Limb (tissue), 2 donors: ENCODE data around the gene CYP4A22.
"Not testable (repeated sequence)": the region's sequence is repeated elsewhere in the genome, so short reads cannot be mapped to it uniquely, and the experiment has no call there.

ENCODE experiments used
- DNase-seq, 2 donors: peaks; one replicate each; pipeline ENCODE4 v3.0.0-alpha.2; 2016; ENCODE audit errors: extremely low spot score in 2 of 2

Gene CYP4A22

GRCh38 chr1:47137198-47137597, at the start of gene CYP4A22:
Gene CYP4A22, plus strand, starts transcription at chr1:47137441. Its CDS starts 45 bp downstream, at chr1:47137486.
- no peak for DNase-seq

GRCh38 chr1:47089356-47089755, 47.9 kb upstream of the CYP4A22 start:
- peak in 1 of 2 donors; percentile 4 for DNase-seq

- not testable (repeated sequence) for DNase-seq
Measured at GRCh38 chr1:47091476-47091875, 45.8 kb upstream of the CYP4A22 start.

GRCh38 chr1:47104816-47105215, 32.4 kb upstream of the CYP4A22 start:
- no peak for DNase-seq

DNA sequence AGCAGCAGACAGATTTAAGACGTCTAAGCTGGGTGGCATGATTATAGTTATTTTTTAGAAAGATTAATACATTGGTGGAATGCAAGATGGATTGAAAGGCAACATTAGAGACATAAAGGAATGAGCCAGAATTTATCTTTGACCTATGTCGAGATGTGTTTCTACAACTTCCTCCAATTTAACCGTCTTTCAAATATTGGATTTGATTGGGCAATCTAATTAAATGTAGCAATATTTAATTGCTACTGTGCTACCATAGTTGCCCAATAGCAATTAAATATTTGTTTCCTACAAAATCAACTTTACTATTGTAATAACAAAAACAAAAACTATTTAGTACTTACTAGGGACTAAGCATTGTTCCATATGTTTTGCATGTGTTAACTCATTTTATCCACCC, 30.4 kb upstream of the CYP4A22 start:
- no peak for DNase-seq

DNA sequence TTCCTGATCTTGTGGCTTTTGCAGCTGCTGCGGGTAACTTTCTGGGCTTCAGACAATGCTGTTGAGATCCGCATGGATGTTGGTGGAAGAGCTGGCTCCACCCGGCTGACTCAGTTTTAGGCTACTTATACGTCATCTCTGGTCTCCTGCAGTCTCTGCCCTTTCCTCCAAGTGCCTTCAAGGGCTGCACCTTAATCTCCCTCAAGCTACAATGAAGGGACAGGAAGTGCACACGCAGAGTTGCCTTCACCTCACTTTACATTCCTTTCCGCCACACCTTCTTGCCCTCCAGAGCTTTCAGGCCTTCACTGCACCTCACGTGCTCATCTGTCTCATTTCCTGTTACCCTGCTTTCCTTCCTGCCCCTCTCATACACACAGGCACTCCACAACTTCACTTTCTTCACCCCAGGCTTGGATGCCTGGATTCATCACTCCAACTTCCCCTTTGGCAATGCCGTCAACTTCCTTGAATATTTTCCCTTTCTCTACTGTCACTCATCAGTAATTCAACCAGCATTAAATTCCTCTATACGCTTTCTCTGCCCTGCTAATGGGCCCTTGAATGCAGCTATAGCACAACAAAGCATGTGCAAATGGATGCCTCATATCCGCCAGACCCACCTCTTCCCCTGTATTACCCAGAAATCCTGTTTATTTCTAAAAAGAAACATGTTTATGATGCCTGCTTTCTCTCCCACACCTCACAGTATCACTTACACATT, 29.2 kb upstream of the CYP4A22 start:
- DNase-seq: not testable (repeated sequence)

GRCh38 chr1:47109482-47109881, 27.8 kb upstream of the CYP4A22 start:
- DNase-seq: not testable (repeated sequence)

DNA sequence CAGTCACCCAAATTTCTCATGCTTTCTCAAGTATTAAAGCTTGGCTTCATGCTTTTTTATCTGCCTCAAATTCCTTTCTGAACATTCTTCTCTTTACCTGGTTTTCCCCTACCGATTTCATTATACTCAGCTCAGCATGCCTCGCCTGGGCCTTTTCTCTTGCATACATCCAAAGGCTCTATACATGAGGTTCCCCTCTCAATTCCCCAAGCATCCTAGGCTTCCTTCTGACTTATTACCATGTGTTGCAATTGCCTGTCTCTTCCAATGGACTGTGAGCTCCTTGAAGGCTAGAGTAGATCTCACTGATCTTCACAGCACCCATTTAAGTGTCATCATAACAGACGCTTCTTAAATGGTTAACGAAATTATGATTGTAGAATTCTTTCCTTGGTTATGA, 24.1 kb upstream of the CYP4A22 start:
- no peak for DNase-seq

- DNase-seq: not testable (repeated sequence)
Measured at GRCh38 chr1:47121039-47121438, 16.2 kb upstream of the CYP4A22 start.

DNA sequence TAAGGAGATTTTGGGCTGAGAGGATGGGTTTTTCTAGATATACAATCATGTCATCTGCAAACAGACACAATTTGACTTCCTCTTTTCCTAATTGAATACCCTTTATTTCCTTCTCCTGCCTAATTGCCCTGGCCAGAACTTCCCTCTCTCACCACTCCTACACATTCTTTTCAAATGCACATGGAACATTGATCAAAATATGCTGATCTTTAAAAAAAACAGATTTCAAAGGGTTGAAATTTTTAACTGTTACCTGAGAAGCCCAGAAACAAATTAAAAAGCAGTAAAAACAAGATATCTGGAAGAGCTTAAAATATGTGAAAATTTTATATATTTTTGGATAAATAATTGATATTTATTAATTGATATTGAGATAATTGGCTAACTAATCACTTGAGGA, 12.4 kb upstream of the CYP4A22 start:
- not testable (repeated sequence) for DNase-seq

- not testable (repeated sequence) for DNase-seq
Measured at GRCh38 chr1:47126997-47127396, 10.2 kb upstream of the CYP4A22 start.

DNA sequence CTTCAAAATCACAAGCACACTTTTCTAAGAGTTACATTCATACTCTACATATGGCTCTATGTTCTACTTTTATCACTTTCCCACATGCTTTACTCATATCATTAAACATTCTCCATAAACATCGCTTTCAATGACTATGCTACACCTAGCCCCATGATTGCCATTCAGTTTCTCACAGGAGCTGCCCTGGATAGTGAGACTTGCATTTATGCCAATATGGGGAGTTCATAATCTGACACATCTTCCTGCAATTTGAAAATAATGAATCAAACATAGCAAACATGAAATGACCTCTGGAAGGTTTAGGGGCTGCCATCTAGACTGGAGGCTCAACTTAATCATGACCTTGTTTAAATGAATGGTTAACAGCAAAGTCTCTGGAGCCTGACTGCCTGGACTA, 9.0 kb upstream of the CYP4A22 start:
- DNase-seq: no peak

DNA sequence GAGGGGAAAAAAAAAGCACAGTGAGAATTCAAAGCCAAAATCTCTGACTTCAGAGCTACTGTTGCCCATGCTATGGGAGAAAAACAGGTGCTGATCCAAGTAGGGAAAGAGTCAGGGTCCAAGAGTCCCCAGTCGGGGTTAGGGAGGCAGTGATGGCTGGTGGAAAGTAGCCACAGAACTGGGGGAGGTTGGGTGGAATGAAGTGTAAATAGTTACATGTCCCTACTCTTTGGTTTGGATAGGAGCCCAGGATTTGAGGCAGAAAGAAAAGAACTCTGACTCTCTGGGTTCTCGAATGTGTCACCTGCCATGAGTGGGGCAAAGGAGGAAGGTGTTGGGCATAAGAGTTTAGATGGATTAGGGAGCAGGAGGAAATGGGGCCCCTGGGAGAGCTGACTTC, 8.4 kb upstream of the CYP4A22 start:
- DNase-seq: not testable (repeated sequence)

- not testable (repeated sequence) for DNase-seq
Measured at GRCh38 chr1:47129489-47130230, 7.6 kb upstream of the CYP4A22 start.

DNA sequence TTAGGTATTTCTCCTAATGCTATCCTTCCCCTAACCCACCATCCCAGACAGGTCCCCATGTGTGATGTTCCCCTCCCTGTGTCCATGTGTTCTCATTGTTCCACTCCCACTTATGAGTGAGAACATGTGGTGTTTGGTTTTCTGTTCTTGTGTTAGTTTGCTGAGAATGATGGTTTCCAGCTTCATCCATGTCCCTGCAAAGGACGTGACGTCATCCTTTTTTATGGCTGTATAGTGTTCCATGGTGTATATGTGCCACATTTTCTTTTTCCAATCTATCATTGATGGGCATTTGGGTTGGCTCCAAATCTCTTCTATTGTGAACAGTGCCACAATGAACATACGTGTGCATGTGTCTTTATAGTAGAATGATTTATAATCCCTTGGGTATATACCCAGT, 4.6 kb upstream of the CYP4A22 start:
- not testable (repeated sequence) for DNase-seq

DNA sequence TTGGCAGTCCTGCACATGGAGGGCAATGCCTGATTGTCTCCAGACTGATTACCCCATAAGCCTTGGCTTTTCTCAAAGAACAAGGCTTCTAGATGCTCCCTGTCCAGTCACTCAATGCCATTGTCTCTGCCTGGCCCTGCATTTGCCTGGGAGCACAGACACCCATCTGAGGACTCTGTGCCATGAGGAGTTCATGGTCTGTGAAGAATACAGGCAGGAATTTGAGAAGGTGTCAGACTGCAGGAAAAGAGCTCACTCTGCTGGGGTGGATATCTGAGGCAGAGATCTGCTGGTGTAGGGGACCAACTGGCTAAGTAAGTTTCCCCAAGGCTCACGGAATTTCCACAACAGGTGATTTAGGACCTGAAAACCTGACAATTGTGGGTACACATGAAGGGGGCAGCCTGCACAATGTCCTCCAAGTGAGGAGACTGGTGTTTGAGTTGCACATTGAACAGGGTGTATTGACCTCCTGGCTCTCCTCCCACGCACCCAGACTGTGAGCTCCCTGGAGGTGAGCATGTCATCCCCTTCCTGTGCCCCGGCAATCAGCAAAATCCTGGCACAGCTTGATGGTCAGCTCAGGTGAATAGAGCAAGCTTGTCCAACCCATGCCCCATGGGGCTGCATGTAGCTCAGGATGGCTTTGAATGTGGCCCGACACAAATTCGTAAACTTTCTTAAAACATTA, 829 bp downstream of the CYP4A22 start:
- no peak for DNase-seq

DNA sequence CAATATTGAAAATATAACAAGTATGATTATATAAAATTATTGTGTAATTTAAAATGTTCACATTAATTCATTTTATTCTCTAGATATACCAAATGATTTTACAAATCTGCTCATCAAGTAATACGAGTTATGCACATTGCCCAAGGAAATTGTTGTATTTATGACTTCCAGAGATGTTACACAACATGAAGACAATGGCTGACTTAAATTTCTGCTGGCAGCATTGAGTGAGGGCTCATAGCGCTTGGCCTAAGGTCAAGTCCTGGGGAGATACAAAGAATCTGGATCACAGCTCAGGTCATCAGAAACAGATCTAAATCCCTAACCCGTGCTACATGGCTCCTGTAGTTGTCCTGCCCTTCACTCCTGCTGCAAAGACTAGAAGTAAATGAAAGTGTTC, 3.1 kb downstream of the CYP4A22 start:
- DNase-seq: not testable (repeated sequence)

DNA sequence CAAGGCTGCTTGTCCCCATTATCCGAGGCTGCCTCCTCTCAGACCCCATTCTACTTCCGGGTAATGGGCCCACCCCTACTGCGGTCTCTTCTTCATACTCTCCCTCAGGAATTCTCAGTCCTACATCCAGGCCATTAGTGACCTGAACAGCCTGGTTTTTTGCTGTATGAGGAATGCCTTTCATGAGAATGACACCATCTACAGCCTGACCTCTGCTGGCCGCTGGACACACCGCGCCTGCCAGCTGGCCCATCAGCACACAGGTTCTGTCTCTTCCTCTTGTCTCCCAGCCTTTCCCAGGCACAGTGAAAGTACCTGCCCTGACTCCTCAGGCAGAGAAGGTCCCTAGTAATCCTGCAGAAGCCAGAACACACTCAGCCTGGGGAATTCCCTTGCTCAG, 6.4 kb downstream of the CYP4A22 start:
- not testable (repeated sequence) for DNase-seq

DNA sequence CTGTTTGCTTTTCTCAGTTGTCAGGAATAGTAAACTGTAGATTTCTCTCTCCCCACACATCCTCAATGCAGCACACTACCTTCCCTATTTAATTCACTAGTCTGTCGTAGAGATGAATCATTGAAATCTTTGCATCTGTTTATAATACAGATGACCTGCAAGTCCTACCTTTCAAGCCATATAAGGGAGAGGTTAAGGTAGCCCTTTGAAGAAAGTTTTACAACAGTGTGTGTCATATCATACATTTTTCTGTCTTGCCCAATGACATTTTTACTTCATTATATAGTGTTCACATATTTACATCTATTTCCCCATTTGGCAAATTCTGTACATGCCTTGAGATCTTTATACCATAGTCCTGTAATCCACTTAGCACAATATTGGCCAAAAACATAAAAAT, 9.3 kb downstream of the CYP4A22 start:
- DNase-seq: not testable (repeated sequence)

DNA sequence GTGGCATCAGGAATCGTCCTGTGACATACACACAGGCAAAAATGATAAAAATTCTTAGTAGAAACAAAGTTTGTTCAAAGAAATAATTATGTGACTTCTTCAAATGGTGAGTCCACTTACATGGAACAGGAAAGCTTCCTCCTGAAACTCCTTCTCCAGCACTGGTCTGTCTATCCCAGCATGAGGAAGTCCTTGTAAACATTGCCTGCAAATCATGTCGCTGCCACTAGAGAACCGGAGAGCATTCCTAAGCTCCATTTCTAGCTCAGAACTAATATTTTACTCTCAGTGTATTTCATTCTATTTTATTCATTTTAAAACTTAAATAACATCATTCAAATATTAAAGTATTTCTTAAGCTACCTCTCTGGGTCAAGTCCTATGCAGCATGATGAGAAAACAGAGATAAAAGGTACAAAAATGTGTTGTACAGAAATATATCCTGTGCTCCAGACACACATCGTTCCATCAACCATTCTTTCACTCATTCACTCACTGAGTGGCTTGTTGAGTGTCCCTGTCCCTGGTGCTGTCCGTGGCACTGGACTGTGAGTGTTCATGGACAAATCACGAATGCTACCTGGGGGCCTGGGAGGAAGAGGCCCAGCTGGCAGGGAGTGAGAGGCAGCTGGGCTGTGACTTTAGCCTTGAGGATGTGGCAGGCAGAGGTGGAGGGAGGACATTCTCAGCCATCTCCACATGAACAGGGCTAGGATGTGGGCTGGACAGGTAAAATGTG, 10.0 kb downstream of the CYP4A22 start:
- DNase-seq: no peak

DNA sequence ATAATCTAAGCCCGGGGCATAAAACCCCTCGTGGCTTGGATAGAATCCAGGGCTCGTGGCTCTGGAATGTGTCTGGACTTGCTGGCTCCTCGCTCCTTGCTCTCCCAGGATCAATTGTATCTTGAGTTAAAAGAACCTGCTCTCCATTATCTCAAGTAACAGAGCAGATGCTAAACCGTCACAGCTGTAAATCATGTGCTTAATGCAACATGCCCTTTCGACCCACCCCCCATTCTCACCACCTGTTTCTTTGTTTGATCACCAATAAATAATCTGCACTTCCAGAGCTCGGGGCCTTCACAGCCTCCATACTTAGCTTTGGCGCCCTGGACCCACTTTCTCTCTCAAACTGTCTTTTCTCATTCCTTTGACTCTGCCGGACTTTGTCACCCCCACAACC, 11.9 kb downstream of the CYP4A22 start:
- DNase-seq: not testable (repeated sequence)
